T-helper 1 cell treated with Interleukin-12 subunit alpha and Interleukin-12 subunit beta and Interleukin-4 antibody, amounts not matched to agents 30 ng/mL and 1 ng/mL, for 36 hours (primary cell): Measurements from ENCODE around the gene MAP3K20. TPM values are rescaled to one million over a fixed set of nuclear protein-coding genes. Genes with fewer than 3 reads are reported as not detected.
"Not testable (repeated sequence)": the region's sequence is repeated elsewhere in the genome, so short reads cannot be mapped to it uniquely, and the experiment has no call there.

Experiments used
- intact Hi-C: fragments of 100-400 bp; cut with micrococcal nuclease; formaldehyde crosslinking; loops from one replicate; pipeline ENCODE4 v1.15.1; 2024
- total RNA-seq: library from RNA; stranded (reverse); gene quantifications from 2 replicates; pipeline ENCODE4 v1.2.3, GENCODE V29; 2022

Gene MAP3K20
- total RNA-seq, 1 donor from 2014 or later, result 16.8 TPM

GRCh38 chr2:173193925-173194324, 118.3 kb downstream of the MAP3K20 start:
- intact Hi-C loops, result no loop called here

- intact Hi-C loops, result no loop called here
Observed at GRCh38 chr2:173195100-173195499, 119.5 kb downstream of the MAP3K20 start.

- intact Hi-C loops, result no loop called here
Observed at GRCh38 chr2:173196080-173196479, 120.4 kb downstream of the MAP3K20 start.

GRCh38 chr2:173196638-173197037, 121.0 kb downstream of the MAP3K20 start:
- intact Hi-C loops, result no loop called here

- intact Hi-C loops, result no loop called here
Observed at GRCh38 chr2:173198327-173198726, 122.7 kb downstream of the MAP3K20 start.

GRCh38 chr2:173199294-173199693, 123.6 kb downstream of the MAP3K20 start:
- intact Hi-C loops, result no loop called here

- intact Hi-C loops, result no loop called here
Observed at GRCh38 chr2:173202570-173202969, 126.9 kb downstream of the MAP3K20 start.

- intact Hi-C loops, result no loop called here
Observed at GRCh38 chr2:173204316-173204715, 128.7 kb downstream of the MAP3K20 start.

GRCh38 chr2:173205375-173205774, 129.7 kb downstream of the MAP3K20 start:
- intact Hi-C loops, result no loop called here

GRCh38 chr2:173207124-173207523, 131.5 kb downstream of the MAP3K20 start:
- intact Hi-C loops, result not testable (repeated sequence)

GRCh38 chr2:173210270-173211196, 134.9 kb downstream of the MAP3K20 start:
- intact Hi-C loops, result loop anchor here (1.0 to 10.0 kb wide), 6 partner anchors 119 to 1130 kb away; partner anchors contain the start of gene MAP3K20

- intact Hi-C loops, result loop anchor here (10.0 kb wide), 1 partner anchor 232 kb away; no protein-coding TSS in a partner anchor
Observed at GRCh38 chr2:173213181-173213580, 137.5 kb downstream of the MAP3K20 start.

- intact Hi-C loops, result loop anchor here (10.0 kb wide), 1 partner anchor 231 kb away; no protein-coding TSS in a partner anchor
Observed at GRCh38 chr2:173214213-173214612, 138.6 kb downstream of the MAP3K20 start.

GRCh38 chr2:173215316-173215715, 139.7 kb downstream of the MAP3K20 start:
- intact Hi-C loops, result loop anchor here (10.0 kb wide), 1 partner anchor 229 kb away; no protein-coding TSS in a partner anchor

GRCh38 chr2:173216051-173216450, 140.4 kb downstream of the MAP3K20 start:
- intact Hi-C loops, result loop anchor here (10.0 kb wide), 1 partner anchor 229 kb away; no protein-coding TSS in a partner anchor

- intact Hi-C loops, result loop anchor here (10.0 kb wide), 1 partner anchor 228 kb away; no protein-coding TSS in a partner anchor
Observed at GRCh38 chr2:173216668-173217067, 141.0 kb downstream of the MAP3K20 start.

- intact Hi-C loops, result loop anchor here (10.0 kb wide), 1 partner anchor 228 kb away; no protein-coding TSS in a partner anchor
Observed at GRCh38 chr2:173217116-173217840, 141.6 kb downstream of the MAP3K20 start.

GRCh38 chr2:173218326-173219056, 142.8 kb downstream of the MAP3K20 start:
- intact Hi-C loops, result loop anchor here (10.0 kb wide), 1 partner anchor 226 kb away; no protein-coding TSS in a partner anchor

- intact Hi-C loops, result no loop called here
Observed at GRCh38 chr2:173221132-173221695, 145.6 kb downstream of the MAP3K20 start.

- intact Hi-C loops, result no loop called here
Observed at GRCh38 chr2:173221937-173222594, 146.4 kb downstream of the MAP3K20 start.
